ENCODE measurements around the gene LRIG1.

Gene LRIG1

DNA sequence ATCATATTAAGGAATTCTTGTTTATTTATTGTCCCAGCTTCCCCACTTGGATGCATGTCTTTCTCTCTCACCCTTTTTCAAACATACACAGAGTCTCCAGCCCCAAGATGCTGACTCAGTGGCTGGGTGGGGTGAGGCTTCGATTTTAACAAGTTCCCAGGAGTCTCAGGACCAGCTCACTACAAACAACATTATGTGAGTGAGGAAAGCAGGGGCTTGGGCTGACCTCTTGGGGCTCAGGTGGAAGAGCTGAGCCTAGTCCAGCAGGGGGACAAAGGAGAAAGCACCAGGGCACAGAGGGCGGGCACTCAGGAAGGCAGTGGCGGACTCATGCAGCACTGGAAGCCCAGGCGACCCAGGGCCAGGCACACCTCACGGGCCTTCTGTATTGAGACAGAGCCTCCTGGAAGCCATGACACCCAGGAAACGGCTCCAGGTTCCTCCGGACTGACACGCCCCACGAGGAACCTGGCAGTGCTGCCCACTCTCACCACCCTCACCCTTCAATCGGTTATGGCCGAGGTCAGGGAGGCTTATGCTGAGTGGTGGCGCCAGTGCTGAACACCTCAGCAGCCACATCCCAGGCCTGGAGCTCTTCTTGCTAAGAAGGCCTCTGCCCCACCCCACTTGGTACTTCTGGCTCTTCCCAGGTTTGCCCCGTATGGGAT lies 97.4 kb downstream of the LRIG1 start:
- DNase-seq (ENCODE audit: low read depth in 2 of 2), result no peak

DNA sequence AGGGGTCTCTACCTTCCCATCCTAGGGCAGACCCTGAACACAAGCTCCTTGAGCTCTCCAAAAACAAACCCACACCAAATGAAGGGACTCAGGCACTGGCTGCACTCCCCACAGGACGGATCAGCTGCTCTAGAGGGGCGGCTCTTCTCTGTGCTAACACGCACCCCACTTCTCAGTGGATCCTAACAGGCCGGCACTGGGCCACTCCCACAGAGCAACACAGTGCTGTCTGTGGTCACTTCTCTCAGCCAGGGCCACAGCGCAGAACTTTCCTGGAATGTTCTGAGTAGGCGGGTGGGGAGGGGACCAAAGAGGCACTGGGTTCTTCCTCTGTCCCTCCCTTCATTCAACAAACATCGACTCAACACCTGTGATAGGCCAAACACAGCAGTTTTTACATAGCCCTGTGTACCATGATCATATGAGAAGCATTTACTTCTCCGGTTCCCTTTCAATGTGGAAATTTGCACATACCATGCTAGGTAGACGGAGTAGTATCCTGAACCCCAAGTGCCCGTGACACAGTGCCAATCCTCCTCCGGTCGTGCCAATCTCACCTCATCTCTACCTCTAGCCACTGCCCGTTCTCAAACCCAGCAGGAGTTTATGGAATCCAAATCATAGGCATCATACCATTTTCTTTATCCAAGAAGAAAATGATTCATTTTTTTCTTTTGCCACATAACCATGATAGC lies 98.1 kb downstream of the LRIG1 start:
- DNase-seq (ENCODE audit: low read depth in 2 of 2), result no peak

DNA sequence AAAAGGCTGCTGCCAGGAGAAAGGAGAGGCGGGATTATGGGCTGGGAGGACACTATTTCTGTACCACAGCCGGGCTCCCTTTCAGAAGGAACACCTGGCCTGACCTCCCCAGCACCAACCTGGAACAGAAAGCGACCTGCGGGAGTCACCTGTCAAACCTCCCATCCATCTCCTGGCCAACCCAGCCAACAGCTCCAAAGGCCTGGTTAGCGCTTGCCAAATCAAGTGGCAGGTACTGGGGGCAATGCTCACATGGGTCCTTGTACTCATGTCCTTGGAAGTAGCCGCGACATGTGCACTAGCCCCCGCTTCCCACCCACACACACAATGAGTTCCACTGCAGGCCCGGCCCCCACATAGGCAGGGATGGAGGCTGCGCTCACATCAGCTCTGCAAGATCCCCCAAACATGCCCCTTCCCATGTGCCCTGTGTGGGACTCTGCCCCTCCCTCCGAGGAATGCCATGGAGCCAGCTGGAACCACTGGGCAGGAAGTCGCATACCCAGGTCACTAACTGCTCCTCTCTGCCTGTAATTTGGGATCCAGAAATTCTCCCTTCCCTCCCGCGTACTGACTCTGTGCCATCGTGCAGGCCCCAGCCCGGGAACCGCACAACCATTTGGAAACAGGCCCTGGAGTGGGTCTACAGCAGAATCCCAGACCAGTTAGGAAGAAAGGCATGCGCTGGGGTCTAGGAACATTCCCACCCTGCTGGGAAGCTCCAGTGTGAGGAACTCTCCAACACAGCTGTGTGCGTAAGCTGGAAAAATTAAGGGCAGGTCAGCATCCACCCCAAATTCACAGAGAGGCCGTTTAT lies 98.9 kb downstream of the LRIG1 start:
- DNase-seq (ENCODE audit: low read depth in 2 of 2), result no peak

DNA sequence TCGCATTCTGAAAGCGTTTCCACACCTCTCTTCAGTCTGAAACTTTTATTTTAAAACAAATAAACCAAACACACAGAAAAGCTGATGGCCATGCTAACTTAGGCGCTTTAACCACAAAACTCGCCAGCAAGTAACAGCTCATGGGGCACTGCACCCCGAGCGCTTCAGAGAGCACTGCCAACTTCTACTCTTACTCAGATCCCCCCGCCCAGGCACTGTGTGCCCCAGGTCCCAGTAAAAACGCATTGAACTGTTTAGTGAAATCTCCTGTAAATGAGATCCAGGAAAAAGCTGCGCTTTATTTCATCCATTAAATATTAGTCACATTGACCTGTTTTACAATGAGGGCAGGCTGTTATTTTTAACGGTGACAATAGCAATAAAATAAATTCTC lies 99.7 kb downstream of the LRIG1 start:
- no peak for DNase-seq (ENCODE audit: low read depth in 2 of 2)

DNA sequence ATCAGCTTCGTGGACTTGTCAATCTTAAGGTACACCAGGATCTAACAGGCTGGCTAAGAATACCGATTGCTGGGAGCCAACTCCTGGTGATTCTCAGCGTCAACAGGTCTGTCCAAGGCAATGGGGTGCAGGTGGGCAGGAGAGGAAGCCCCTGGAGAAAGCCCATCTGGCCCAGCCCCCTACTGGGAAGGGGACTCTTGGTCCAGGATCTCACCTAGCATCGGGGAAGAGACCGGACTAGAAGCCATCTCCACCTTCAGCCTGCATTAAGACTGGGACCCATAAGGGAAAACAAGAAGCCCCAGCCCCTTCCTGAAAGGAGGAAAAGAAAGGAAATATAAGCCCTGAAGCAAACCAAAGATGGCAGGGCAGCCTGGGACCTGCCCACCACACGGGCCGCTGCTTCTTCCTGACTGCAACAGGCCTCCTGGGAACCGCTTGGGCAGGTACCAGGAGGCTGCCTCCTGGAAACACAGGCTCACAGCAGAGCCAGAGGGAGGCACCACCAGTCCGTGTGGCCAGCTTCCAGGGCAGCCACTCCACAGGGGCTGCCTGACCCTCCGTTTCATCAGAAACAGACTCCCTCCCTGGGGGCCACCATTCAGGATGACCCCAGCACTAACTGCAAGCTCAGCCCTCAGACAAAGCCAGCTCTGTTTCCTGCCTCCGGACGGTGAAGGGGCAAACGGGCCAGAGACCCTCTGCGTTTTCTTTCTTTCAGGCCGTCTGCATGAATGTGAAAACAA lies 100.2 kb downstream of the LRIG1 start:
- DNase-seq (ENCODE audit: low read depth in 2 of 2), result no peak

DNA sequence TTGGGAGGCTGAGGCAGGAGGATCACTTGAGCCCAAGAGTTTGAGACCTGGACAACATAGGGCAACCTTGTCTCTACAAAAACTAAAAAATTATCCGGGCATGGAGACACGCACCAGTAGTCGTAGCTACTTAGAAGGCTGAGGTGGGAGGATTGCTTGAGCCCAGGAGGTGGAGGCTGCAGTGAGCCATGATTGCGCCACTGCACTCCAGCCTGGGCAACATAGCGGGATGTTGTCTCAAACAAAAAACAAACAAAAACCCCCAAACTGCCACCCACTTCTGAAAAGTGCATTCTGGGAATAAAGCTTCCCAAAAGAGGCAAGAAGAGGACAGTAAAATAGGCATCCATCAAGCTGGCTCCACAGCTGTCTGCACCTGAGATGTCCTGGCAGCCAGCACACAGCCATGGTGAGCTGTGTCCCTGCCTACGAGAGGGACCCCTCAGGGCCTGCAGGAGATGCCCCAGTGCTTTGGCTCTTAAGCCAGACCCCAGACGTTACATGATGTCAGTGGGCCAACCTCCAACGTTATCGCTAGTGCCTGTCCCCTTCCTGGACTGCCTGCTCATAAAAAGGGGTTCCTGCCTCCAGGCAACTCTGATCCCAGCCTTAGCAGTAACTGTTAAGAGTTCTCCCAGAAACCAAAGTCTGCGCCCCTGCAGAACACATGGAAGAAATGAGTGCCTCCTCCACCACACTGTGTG lies 101.1 kb downstream of the LRIG1 start:
- no peak for DNase-seq (ENCODE audit: low read depth in 2 of 2)

DNA sequence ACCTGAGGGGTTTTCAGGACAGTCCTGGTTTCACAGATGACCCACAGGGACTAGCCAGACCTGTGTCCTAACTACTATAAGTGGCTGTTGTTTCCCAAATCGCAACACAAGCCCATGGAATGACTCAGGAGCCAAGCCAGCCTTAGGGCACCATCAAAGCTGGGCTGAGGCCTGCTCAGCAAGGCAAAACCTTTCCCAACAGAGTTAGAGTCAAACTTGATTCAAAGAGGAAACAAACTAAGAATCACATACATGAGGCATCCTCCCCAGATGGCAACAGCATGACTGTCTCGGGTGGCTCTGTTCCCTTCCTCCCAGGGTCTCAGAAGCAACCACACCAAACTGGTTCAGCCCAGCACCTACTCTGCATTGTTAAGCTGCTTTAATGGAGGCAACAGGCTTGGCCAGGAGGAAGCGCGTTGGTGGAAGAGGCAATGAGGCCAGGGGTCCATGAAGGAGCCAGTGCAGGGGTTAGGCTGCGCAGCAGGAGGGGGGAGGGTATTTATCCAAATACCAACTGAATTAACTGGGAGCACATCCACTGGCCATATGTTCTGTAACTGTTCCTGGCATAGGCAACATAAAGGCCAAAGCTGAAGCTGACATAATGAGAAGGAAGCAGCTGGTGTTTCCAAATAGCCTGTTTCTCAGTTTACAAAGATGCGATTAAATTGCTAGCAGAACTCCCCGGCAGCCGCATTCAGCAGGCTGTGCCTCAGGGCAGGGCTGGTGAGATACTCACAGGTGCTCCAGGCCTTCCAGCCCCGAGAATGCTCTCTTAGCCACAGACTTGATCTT lies 102.4 kb downstream of the LRIG1 start:
- DNase-seq (ENCODE audit: low read depth in 2 of 2), result no peak

DNA sequence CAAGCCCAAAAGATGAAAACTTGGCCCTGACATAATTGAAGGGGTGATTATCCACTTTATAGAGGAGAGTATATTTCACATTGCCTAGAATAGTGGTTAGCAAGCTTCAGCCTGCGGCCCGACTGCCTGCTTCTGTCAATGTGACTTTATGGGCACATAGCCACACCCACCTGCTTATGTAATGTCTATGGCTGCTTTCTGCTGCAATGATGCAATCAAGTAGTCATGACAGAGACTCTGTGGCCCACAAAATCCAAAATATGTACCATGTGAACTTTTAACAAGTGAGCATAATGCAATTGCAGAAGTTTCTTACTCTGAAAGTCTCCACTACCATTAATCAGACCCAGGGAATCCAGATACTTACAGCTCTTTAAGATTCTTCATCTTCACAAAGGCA lies 103.1 kb downstream of the LRIG1 start:
- no peak for DNase-seq (ENCODE audit: low read depth in 2 of 2)

DNA sequence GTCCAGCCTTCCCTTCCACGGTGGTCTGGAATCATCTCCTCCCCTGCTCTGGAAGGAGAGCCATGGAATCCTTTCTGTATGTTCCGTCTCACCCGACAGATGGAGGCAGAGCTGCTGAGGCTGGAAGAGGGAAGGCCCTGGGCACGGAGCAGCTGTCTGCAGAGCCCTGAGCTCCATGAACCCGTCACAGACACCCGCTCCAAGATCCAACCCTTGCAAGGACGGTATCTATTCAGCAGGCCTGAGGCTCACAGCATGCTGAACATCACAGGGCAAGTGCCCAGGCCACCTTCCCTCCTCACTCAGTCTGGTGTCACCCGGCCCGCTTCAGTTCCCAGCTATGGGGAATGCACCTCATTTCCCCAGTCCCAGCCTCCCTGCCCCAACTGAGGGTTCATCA lies 103.9 kb downstream of the LRIG1 start:
- no peak for DNase-seq (ENCODE audit: low read depth in 2 of 2)

DNA sequence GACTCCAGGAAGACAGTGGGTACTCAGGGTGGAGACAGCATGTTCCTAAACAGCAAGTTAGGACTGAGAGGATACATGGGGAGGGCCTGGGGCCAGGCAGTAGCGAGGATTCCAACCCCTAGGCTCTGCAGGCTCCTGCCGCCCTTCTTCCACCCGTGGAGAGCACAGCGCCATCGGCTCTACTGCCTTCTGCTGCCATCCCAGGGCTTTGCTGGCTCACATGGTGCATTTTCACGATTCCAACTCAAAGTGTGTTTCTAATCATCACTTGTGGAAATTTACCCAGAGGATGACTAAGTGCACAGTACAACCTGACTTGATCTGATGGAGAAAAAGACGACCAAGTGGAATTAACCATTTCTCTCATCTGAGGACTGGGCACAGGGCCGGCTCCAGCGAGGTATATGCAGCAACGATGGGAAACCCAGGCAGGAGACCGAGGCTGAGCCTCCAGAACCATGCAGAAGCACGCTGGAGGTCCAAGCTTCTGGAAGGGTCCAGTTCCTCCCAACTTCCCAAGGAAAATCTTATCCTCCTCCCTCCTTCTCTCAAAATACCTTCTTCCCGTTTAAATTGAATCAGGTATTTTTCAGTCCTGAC lies 104.6 kb downstream of the LRIG1 start:
- no peak for DNase-seq (ENCODE audit: low read depth in 2 of 2)

DNA sequence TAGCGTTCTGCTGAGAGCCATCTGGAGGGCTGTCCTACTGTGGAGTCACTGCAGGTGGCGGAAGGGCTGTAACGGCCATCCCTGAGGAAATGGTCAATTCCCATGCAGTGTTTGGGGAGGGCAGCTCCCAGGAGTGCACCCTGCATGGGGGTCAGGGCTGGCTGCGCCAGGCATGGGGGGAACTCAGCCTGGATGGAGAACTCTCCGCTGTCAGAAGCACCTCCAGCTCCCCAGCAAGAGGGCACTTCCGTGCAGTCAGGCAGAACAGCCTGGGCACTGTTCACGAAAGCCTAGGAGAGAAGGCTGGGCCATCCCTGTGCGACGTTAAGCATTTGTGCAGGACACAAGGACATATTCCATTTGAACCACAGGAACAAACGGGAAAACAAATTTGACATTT lies 105.2 kb downstream of the LRIG1 start:
- no peak for DNase-seq (ENCODE audit: low read depth in 2 of 2)

DNA sequence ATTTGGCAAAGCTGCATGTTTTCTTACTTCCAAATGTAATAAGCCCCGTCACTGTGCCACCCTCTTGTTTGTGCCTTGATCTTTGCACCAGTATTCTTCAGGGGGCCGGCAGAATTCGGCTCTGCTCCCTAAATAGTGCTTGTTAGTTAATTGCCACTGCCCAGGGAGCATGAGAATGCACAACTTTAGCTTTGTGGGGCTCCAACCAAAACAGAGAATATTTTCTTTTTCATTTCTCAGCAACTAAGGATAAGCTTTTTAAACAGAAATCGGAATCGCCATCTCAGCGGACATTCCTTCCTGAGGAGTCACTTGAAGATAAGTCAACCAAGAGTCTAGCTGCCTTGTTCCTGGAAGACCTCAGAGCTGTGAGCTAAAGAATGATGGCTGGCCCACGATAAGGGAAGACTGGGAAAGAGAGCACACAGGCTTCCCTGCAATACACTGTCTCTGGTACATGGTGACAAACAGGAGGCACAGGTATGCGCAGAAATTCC lies 106.0 kb downstream of the LRIG1 start:
- DNase-seq (ENCODE audit: low read depth in 2 of 2), result no peak

DNA sequence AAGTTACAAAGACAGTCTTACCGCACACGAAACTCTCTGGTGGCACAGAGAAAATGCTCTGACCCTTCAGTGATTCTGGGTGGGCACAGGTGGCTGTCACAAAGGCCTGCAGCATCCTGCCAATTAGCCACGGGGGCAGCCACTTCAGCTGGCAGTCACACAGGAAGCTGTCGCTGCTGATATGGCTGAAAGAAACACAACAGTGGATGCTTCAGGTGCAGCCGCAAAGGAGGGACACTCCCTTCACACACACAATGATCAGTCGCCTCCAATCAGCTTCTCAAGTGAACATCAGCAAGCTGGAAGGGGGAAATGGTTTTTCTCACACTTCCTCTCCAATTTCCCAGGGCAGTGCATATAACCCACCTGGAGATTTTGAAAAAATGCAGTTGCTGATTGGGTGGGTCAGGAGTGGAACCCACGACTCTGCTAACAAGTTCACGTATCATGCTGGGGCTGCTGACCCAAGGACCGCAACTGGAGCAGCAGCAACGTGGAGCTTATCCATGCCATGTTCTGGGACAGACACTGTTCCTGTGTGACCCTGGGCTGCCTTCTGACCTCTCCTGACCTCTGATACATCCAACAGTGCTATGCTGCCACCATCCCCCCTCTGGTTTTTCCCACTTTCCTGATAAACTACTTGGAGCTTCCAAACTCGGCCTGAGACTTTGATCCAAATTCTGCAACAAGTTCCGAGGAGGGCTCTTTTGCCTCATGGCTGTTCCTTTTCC lies 106.6 kb downstream of the LRIG1 start:
- DNase-seq (ENCODE audit: low read depth in 2 of 2), result peak in 1 of 2 donors; percentile 5

DNA sequence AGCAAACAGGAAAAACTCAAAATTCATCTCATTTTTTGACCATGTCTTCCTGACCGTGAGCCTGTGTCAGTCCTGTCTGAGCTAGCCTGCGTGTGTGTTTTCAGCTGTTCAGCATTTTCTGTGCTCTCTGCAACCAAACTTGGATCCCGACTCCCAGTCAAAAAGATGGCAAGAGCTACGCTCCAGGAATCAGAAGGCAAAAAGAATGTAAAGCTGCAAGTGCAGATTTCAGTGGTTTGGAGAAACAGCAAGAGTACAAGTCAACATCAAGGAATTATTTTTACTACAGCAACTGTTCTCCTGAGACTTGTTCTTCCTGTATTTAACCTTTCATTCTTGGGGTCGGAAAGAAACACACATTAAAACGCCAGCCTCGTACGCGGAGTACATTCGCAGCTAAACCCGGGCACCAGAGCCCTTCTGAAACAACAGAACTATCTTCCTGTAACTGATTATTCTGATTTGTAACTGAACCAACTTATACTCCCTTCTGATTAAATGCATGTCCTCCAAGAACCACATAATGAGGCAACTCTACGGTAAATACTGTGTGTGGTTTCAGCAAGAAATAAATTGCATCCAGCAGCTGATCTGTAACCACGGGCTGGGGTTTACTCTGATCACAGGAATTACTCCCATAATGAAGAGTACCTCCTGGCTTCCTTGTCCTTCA lies 107.4 kb downstream of the LRIG1 start:
- no peak for DNase-seq (ENCODE audit: low read depth in 2 of 2)

DNA sequence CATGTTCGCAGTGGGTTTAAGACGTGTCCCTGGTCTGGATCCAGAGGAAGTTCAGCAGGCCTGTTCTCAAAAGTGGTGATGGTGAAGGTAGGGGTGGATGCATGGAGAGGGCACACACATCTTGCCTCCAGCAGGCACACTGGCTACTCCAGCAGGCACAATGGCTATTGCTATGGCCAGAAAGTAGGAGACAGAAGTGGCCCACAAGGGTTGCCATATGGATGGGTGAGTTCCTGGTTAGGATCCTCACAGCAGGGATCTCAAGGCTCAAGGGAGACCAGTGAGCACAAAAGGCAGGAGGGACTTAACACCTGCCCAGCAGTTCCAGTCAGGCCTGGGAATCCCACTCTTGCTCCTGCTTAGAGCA lies 107.9 kb downstream of the LRIG1 start:
- no peak for DNase-seq (ENCODE audit: low read depth in 2 of 2)

DNA sequence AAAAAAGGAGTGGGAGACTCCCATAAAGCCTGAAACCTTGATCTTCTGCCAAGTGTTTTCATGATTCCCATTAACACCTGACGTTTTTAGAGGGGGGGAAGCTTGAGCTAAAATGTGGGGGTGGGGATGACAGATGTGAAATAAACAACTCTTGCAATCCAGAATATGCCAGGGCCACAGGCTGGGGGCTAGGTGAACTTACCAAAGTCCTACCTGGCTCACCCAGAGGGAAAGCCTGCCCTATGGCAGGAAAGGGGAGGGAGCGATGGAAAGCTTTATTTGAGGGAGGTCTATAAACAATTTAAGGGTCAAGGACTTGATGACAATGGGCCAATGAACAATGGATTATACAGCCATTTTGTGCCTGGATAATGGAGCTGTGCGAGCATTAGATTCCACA lies 108.3 kb downstream of the LRIG1 start:
- DNase-seq (ENCODE audit: low read depth in 2 of 2), result no peak

DNA sequence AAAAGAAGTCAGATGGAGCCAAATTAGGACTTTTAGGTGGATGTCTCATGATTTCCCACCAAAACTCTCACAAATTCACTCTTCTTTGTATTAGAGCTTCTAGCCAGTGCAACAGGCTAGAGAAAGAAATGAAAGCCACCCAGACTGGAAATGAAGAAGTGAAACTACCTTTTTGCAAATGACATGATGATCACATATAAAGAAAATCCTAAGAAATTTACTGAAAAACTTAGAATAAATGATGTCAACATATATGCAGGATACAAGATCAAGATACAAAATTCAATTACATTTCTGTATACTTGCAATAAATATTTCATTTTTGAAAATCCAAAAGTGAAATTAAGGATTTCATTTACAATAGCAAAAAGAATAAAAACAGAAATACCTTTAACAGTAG lies 110.8 kb downstream of the LRIG1 start:
- DNase-seq (ENCODE audit: low read depth in 2 of 2), result no peak

DNA sequence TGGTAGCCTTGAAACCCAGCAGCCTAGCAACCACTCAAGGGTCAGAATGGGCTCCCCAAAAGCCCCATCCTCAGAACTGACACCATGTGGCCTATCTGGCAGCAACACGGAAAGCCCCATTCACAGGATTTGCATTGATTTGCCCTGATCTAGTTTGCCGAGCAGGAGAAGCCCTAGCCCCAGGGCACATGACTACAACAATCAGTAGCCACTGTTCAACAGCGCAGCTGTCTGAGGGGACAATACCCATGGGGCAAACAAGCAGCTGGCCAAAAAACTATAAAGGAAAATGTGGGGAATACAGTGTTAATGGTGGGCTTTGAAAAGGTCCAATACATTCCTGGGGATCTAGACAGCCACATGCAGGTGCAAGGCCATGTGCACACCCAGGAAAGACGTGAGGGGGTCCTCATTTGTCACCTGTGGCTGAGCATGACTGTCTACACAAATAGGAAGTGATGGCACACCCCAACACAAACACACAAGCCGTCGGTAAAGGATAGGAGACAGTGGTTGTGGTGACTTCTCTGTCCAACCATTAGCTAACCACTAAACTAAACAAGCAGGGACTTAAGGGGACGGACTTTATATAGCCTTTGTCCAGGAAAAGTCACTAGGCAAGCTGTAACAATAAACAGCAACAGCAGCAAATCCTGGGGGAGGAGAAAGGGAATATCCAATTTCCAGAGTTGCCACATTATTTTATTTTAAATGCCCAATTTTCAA lies 113.7 kb downstream of the LRIG1 start:
- no peak for DNase-seq (ENCODE audit: low read depth in 2 of 2)
